Measurements from ENCODE around the gene ATXN7. TPM values are rescaled to one million over a fixed set of nuclear protein-coding genes. Genes with fewer than 3 reads are reported as not detected.

ATXN7 gene
- total RNA-seq, 4 donors from 2014 or later = 29.2 to 44.2 (median 38.3) TPM

GRCh38 chr3:64049832-64050231 lies 186.2 kb downstream of the ATXN7 start:
- Histone ChIP-seq H3K9me3 (no peaks in the 10 kb centered on the region), H3K27ac (no peak overlapping the region), H3K36me3 (no peaks in the 10 kb centered on the region), H3K4me3 (no peak overlapping the region), H3K4me1 (peaks cover 0 to 22% (median 6%) of the 10 kb centered on the region in 4 donors), H3K27me3 (no peaks in the 10 kb centered on the region)
- no peak for TF ChIP-seq POLR2A (IDR thresholded peaks at IDR 0.05)
- TF ChIP-seq CTCF (IDR thresholded peaks at IDR 0.05) = no peak
- TF ChIP-seq EP300 (IDR thresholded peaks at IDR 0.05) = no peak
- WGBS, 2 donors = 73 to 78% methylated on average over 4 of the region's 4 CpGs
- no peak for DNase-seq (ENCODE audit: low spot score in 2 of 2)

Small RNA genes lying within 50 kb of the gene (small RNA-seq; reads per million reads assigned to genes)
- not detected for gene SCAANT1

Other genes with a start within 250 kb of the ATXN7 start
- not detected for gene SNTN, start 211.2 kb upstream of the ATXN7 start, total RNA-seq
- gene C3orf49, start 44.6 kb upstream of the ATXN7 start, total RNA-seq = not detected
- 10 to 100 TPM; 32.2 to 77.4 (median 47.9) TPM for gene THOC7, start 62 bp upstream of the ATXN7 start, total RNA-seq
- not detected for gene SCAANT1, start 48.5 kb downstream of the ATXN7 start, total RNA-seq
- gene PSMD6, start 159.6 kb downstream of the ATXN7 start, total RNA-seq = 10 to 100 TPM; 47.4 to 64.5 (median 58.9) TPM